Endothelial cell of umbilical vein (primary cell): Measurements from ENCODE around the gene CCNC. TPM values are rescaled to one million over a fixed set of nuclear protein-coding genes. Genes with fewer than 3 reads are reported as not detected.
A peak's percentile ranks its signal among the peaks of the same experiment; 100 is the strongest.

Experiments used
- BruUV-seq: library from RNA; stranded (reverse); fragments of 400-500 nt; replicated peaks from 2 replicates; lab custom pipeline; 2021; lab: Mats Ljungman, UMichigan
- CTCF ChIA-PET: fragments of 300-600, 350-600 bp; sonication (Branson Sonifier 250); formaldehyde crosslinking; loops from one replicate; lab custom pipeline; 2021; ENCODE audit warnings: antibody characterized with exemption, inconsistent platforms; lab: Charles Lee
- POLR2A ChIA-PET: fragments of 300-600, 350-600 bp; sonication (Branson Sonifier 250); formaldehyde crosslinking; loops from one replicate; lab custom pipeline; 2021; ENCODE audit warnings: antibody characterized with exemption, inconsistent platforms; lab: Charles Lee
- DNase-seq: peaks from one replicate; pipeline ENCODE4 v3.0.0-alpha.2; 2011; ENCODE audit warnings: low read depth, low spot score
- FAIRE-seq: peaks from 2 replicates; lab custom pipeline; 2011; peaks lifted over from hg19 to GRCh38; lab: Jason Lieb, UNC
- H2AFZ ChIP-seq: 2 replicates; pipeline ENCODE4 v1.6.0; 2012; ENCODE audit warnings: low read depth, low read length, control low read depth, inconsistent platforms
- H3K27ac ChIP-seq: 2 replicates; pipeline ENCODE4 v1.5.1; 2011; ENCODE audit warnings: low read depth, mild to moderate bottlenecking, control low read depth, low read length, moderate library complexity; ENCODE audit not compliant: insufficient read depth
- H3K27me3 ChIP-seq, 2 experiments: 2 replicates each; pipeline versions ENCODE4 v1.6.0 to v1.6.1; 2011; ENCODE audit warnings: low read length in 2 of 2, mixed read lengths in 1 of 2; ENCODE audit not compliant: control insufficient read depth in 2 of 2, insufficient read depth in 2 of 2
- H3K36me3 ChIP-seq, 2 experiments: 2 replicates in 1 of 2; 3 replicates in 1 of 2; pipeline ENCODE4 v1.5.1; 2011; ENCODE audit warnings: low read length in 2 of 2, mild to moderate bottlenecking in 1 of 2, moderate library complexity in 1 of 2; ENCODE audit not compliant: control insufficient read depth in 2 of 2, insufficient read depth in 2 of 2; ENCODE audit errors: extremely low read depth in 1 of 2
- H3K4me1 ChIP-seq: 3 replicates; pipeline ENCODE4 v1.5.1; 2011; ENCODE audit warnings: mild to moderate bottlenecking, low read length; ENCODE audit not compliant: control insufficient read depth, insufficient read depth; ENCODE audit errors: extremely low read depth
- H3K4me2 ChIP-seq: 2 replicates; pipeline ENCODE4 v1.6.1; 2011; ENCODE audit warnings: low read length, control low read depth, mixed read lengths; ENCODE audit not compliant: insufficient read depth
- H3K4me3 ChIP-seq, 3 experiments: fragments of 200-600 bp in 1 of 3; sonication (generic), shearing (Covaris generic) in 1 of 3; replicated peaks in 1 of 3; 2 replicates each; pipeline ENCODE4 v1.5.1; 2011 to 2016; ENCODE audit warnings: control low read depth in 3 of 3, low read length in 3 of 3, mild to moderate bottlenecking in 2 of 3, inconsistent platforms in 1 of 3, low read depth in 1 of 3, moderate library complexity in 1 of 3; ENCODE audit not compliant: insufficient read depth in 1 of 3
- H3K79me2 ChIP-seq: 2 replicates; pipeline ENCODE4 v1.6.0; 2012; ENCODE audit warnings: low read length, inconsistent platforms; ENCODE audit not compliant: control insufficient read depth, insufficient read depth
- H3K9ac ChIP-seq: replicated peaks from 2 replicates; pipeline ENCODE3; 2011; ENCODE audit warnings: low read length, control low read depth; ENCODE audit not compliant: insufficient read depth; ENCODE audit errors: extremely low read depth
- H3K9me1 ChIP-seq: replicated peaks from 3 replicates; pipeline ENCODE4 v1.6.0; 2011; ENCODE audit warnings: mild to moderate bottlenecking, low read length; ENCODE audit not compliant: control insufficient read depth, insufficient read depth; ENCODE audit errors: extremely low read depth
- H3K9me3 ChIP-seq: replicated peaks from 2 replicates; pipeline ENCODE4 v1.5.1; 2012; ENCODE audit warnings: low read length, inconsistent platforms; ENCODE audit not compliant: control insufficient read depth, insufficient read depth
- H4K20me1 ChIP-seq: replicated peaks from 2 replicates; pipeline ENCODE3; 2011; ENCODE audit warnings: mild to moderate bottlenecking, low read length; ENCODE audit not compliant: control insufficient read depth, insufficient read depth; ENCODE audit errors: extremely low read depth
- CTCF ChIP-seq, 2 donors: IDR thresholded peaks; 1 replicate in 1 of 2; 2 replicates in 1 of 2; pipeline ENCODE4 v1.5.1; 2011; ENCODE audit warnings: low read length in 2 of 2, mild to moderate bottlenecking in 2 of 2, moderate library complexity in 2 of 2, control low read depth in 1 of 2, inconsistent platforms in 1 of 2, low read depth in 1 of 2; ENCODE audit not compliant: insufficient read depth in 1 of 2; ENCODE audit errors: extremely low read depth in 1 of 2
- EZH2 ChIP-seq: IDR thresholded peaks from 2 replicates; pipeline ENCODE4 v1.6.1; 2012; ENCODE audit warnings: borderline replicate concordance, low read depth, mild to moderate bottlenecking, moderate library complexity, low read length, inconsistent platforms; ENCODE audit not compliant: severe bottlenecking
- FOS ChIP-seq: IDR thresholded peaks from 2 replicates; pipeline ENCODE4 v1.6.1; 2011; ENCODE audit warnings: mild to moderate bottlenecking, low read length, moderate library complexity, borderline replicate concordance; ENCODE audit not compliant: insufficient read depth
- GATA2 ChIP-seq: IDR thresholded peaks from 2 replicates; pipeline ENCODE4 v1.7.0; 2011; ENCODE audit warnings: low read depth, mild to moderate bottlenecking, moderate library complexity, mixed read lengths, low read length; ENCODE audit not compliant: insufficient read length, insufficient read depth
- JUN ChIP-seq: IDR thresholded peaks from 2 replicates; pipeline ENCODE4 v1.6.1; 2011; ENCODE audit warnings: borderline replicate concordance, low read depth; ENCODE audit not compliant: insufficient read length, insufficient read depth
- MAX ChIP-seq: IDR thresholded peaks from 2 replicates; pipeline ENCODE4 v1.6.1; 2011; ENCODE audit not compliant: insufficient read depth, insufficient read length
- MYC ChIP-seq: IDR thresholded peaks from one replicate; pipeline ENCODE4 v1.6.1; 2011; ENCODE audit warnings: mild to moderate bottlenecking, low read depth, low read length
- POLR2A ChIP-seq: IDR thresholded peaks from 2 replicates; pipeline ENCODE4 v1.6.1; 2012; ENCODE audit warnings: low read depth, mild to moderate bottlenecking, control low read depth, low read length
- POLR2AphosphoS5 ChIP-seq: IDR thresholded peaks from 2 replicates; pipeline ENCODE4 v1.6.1; 2012; ENCODE audit warnings: low read depth, mild to moderate bottlenecking, control low read depth, low read length, moderate library complexity; ENCODE audit not compliant: insufficient read depth
- dilution Hi-C: fragments of 300-500 bp; cut with MboI; formaldehyde crosslinking; loops from one replicate; pipeline ENCODE4 v1.15.0; 2019; ENCODE audit warnings: low sequenced_read_pairs; ENCODE audit not compliant: extremely low pct_ligation_motif_present
- intact Hi-C: fragments of 100-400 bp; cut with micrococcal nuclease; formaldehyde crosslinking; loops from one replicate; pipeline ENCODE4 v1.10.0; 2022
- polyA plus RNA-seq, 4 experiments: library from polyadenylated mRNA; depleted of rRNA in 3 of 4; stranded (reverse) in 3 of 4; unstranded in 1 of 4; fragments of >200 nt; gene quantifications; 2 replicates each; pipeline versions ENCODE4 v1.2.1 to v1.2.3, GENCODE V29; 2011 to 2012; ENCODE audit warnings: missing spikeins in 1 of 4
- total RNA-seq: library from RNA; stranded (reverse); gene quantifications from 2 replicates; pipeline ENCODE4 v1.2.3, GENCODE V29; 2021

CCNC gene
- total and polyA plus RNA-seq, 2 donors (not counting 3 experiments of a cell fraction or from before 2014, with no cell fraction given): 18.2 to 53.5 TPM

- no TSS peak for BruUV-seq
- peaks cover 2% of the 10 kb centered on the region for H4K20me1 ChIP-seq
- H3K4me3 ChIP-seq: no peak overlapping the region
- no peaks in the 10 kb centered on the region for H3K27me3 ChIP-seq
- H3K4me1 ChIP-seq: peaks cover 4% of the 10 kb centered on the region
- no peak overlapping the region for H2AFZ ChIP-seq
- DNase-seq (peak; percentile 51), FAIRE-seq (no peak)
- TF ChIP-seq POLR2AphosphoS5: no peak
- no peak for TF ChIP-seq EZH2
- TF ChIP-seq FOS: no peak
- TF ChIP-seq MAX: no peak
- TF ChIP-seq POLR2A: no peak
- TF ChIP-seq CTCF (IDR thresholded peaks at IDR 0.05; ENCODE audit: extremely low read depth in 1 of 2, insufficient read depth in 1 of 2, low read depth in 1 of 2, low read length in 2 of 2): no peak
- TF ChIP-seq GATA2: no peak
- TF ChIP-seq MYC: no peak
- no peak for TF ChIP-seq JUN
- intact Hi-C loops: no loop called here
- H3K4me2 ChIP-seq: no peak overlapping the region
- dilution Hi-C loops: no loop called here
- peaks cover 2 to 19% of the 10 kb centered on the region in 2 experiments for H3K36me3 ChIP-seq
- H3K9me3 ChIP-seq: no peaks in the 10 kb centered on the region
- H3K9ac ChIP-seq: no peak overlapping the region
- H3K79me2 ChIP-seq: no peaks in the 10 kb centered on the region
- no peak overlapping the region for H3K27ac ChIP-seq
- ChIA-PET POLR2A (no interaction called here), CTCF (interaction anchor here (1.2 kb wide), 1 partner anchor 20 kb away, joined by 4 read pairs; no protein-coding TSS in a partner anchor)
- no peaks in the 10 kb centered on the region for H3K9me1 ChIP-seq
Measured at GRCh38 chr6:99545442-99545841, 23.0 kb downstream of the CCNC start.
